ENCODE results near the gene TENM4. TPM values are rescaled to one million over a fixed set of nuclear protein-coding genes. Genes with fewer than 3 reads are reported as not detected.

TENM4 gene
- total RNA-seq, 1 donor from 2014 or later = 43.2 TPM

DNA sequence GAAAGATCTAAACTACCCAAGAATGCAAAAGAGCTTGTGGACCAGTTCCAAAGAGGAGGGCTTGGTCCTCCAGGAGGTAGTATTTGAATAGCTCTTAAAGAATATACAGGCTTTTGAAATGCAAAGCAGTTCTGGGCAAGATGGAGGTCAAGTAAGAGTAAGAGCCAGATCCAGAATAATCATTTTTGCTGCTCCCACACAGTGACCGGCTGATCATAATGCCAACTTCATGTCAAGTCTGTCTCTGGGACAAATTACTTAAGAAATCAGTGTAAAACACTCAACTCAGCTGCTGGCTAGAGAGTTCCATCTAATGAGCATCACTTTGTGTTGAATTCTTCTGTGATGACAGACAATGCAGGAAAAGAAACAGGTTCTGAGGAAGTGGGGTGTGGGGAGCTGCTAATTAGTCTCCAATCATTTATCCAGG lies 615.2 kb downstream of the TENM4 start:
- H3K36me3 Mint-ChIP-seq (ENCODE audit: low read depth) = peaks cover 3% of the 10 kb centered on the region
- DNase-seq (ENCODE audit: low read depth, low spot score) = no peak
- no peaks in the 10 kb centered on the region for H3K27me3 Mint-ChIP-seq (ENCODE audit: low read depth)
- no peak overlapping the region for H3K4me3 Mint-ChIP-seq
- no peak for TF ChIP-seq CTCF (conservative IDR thresholded peaks at IDR 0.05)
- peaks cover 7% of the 10 kb centered on the region for H3K4me1 Mint-ChIP-seq
- H3K27ac Mint-ChIP-seq (ENCODE audit: unreplicated experiment) = no peak overlapping the region
- H3K9me3 Mint-ChIP-seq = no peaks in the 10 kb centered on the region

DNA sequence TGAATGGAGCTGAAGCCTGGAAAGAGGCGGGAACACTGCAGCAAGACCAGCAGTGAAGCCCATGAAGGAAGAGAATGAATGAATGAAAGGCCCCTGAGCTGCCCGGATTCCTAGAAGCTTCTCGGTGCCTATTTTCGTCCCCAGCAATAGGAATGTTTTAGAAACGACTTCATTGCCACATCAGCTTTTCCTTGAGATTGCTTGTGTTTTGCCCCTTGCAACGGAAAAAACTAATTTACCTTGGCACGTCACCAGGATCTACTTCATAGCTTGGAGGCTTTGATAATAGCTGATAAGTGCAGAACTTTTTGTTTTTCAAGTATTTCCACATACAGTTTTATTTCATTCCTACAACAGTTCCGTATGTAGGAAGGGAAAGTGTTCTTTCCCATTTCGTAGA lies 617.2 kb downstream of the TENM4 start:
- Mint-ChIP-seq H3K27me3 (ENCODE audit: low read depth) (no peaks in the 10 kb centered on the region), H3K4me3 (no peak overlapping the region), H3K27ac (ENCODE audit: unreplicated experiment) (no peak overlapping the region), H3K9me3 (no peaks in the 10 kb centered on the region), H3K4me1 (peaks cover 7% of the 10 kb centered on the region), H3K36me3 (ENCODE audit: low read depth) (peaks cover 3% of the 10 kb centered on the region)
- TF ChIP-seq CTCF (conservative IDR thresholded peaks at IDR 0.05) = no peak
- no peak for DNase-seq (ENCODE audit: low read depth, low spot score)

DNA sequence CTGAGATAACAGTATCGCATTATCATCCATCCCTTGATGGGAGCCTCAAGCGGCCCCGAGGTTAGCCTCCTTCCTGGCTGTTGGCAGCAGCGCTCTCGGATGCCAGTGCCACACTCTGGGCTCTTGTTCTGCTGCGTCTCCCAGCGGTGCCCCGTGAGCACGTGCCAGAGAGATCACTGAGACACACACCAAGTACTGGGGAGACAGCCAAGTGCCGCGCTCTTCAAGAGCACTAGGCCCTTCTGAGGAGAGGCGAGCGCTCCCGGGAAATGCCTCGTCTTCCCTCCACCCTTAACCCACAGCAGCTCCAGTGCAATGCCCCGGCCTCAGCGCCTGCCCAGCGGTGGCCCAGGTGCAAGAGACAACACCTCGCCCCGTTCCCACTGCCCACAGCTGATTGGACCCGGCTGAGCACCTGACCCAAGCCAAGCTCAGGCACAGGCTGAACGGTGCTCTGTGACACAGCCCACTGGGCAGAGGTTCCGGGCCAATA lies 617.9 kb downstream of the TENM4 start:
- peaks cover 7% of the 10 kb centered on the region for H3K4me1 Mint-ChIP-seq
- no peak overlapping the region for H3K27ac Mint-ChIP-seq (ENCODE audit: unreplicated experiment)
- no peaks in the 10 kb centered on the region for H3K27me3 Mint-ChIP-seq (ENCODE audit: low read depth)
- no peaks in the 10 kb centered on the region for H3K9me3 Mint-ChIP-seq
- no peak overlapping the region for H3K4me3 Mint-ChIP-seq
- TF ChIP-seq CTCF (conservative IDR thresholded peaks at IDR 0.05) = no peak
- DNase-seq (ENCODE audit: low read depth, low spot score) = no peak
- peaks cover 3% of the 10 kb centered on the region for H3K36me3 Mint-ChIP-seq (ENCODE audit: low read depth)

- H3K27ac Mint-ChIP-seq (ENCODE audit: unreplicated experiment) = no peak overlapping the region
- peaks cover 7% of the 10 kb centered on the region for H3K4me1 Mint-ChIP-seq
- no peaks in the 10 kb centered on the region for H3K9me3 Mint-ChIP-seq
- no peak overlapping the region for H3K4me3 Mint-ChIP-seq
- TF ChIP-seq CTCF (conservative IDR thresholded peaks at IDR 0.05) = no peak
- peaks cover 3% of the 10 kb centered on the region for H3K36me3 Mint-ChIP-seq (ENCODE audit: low read depth)
- no peak for DNase-seq (ENCODE audit: low read depth, low spot score)
- no peaks in the 10 kb centered on the region for H3K27me3 Mint-ChIP-seq (ENCODE audit: low read depth)
Observed at GRCh38 chr11:78821371-78822306, 619.2 kb downstream of the TENM4 start.

GRCh38 chr11:78820741-78821140 lies 620.1 kb downstream of the TENM4 start:
- Mint-ChIP-seq H3K9me3 (no peaks in the 10 kb centered on the region), H3K36me3 (ENCODE audit: low read depth) (peaks cover 3% of the 10 kb centered on the region), H3K27ac (ENCODE audit: unreplicated experiment) (no peak overlapping the region), H3K4me1 (peaks cover 6% of the 10 kb centered on the region), H3K4me3 (no peak overlapping the region), H3K27me3 (ENCODE audit: low read depth) (no peaks in the 10 kb centered on the region)
- TF ChIP-seq CTCF (conservative IDR thresholded peaks at IDR 0.05) = no peak
- no peak for DNase-seq (ENCODE audit: low read depth, low spot score)
